GM18858 (cell line): Measurements from ENCODE around the gene SPACA4.

Experiments
- ATAC-seq: cut with Tn5 transposase; IDR thresholded peaks from one replicate; pipeline ENCODE4 v1.9.1; 2021; ENCODE audit not compliant: unreplicated experiment

The SPACA4 gene

DNA sequence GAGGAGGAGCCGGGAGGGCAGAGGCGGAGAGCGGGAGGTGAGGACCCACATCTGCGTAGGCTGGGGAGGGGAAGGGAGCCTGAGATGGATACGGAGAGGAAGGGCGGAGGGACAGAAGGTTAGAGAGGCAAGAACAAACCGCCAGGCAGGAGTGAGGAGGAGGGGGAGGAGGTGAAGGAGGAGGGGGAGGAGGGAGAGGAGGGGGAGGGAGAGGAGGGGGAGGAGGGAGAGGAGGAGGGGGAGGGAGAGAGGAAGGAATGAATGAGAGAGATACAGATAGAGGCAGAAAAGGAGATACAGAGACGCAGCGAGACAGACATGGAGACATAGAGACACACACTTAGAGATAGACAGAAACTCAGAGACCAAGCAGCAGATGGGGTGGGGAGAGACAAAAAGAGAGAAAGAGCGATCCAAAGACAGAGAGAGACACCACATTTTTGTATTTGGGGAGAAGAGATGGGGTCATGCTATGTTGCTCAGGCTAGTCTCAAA is 40.2 kb downstream of the SPACA4 start:
- ATAC-seq, result no peak

DNA sequence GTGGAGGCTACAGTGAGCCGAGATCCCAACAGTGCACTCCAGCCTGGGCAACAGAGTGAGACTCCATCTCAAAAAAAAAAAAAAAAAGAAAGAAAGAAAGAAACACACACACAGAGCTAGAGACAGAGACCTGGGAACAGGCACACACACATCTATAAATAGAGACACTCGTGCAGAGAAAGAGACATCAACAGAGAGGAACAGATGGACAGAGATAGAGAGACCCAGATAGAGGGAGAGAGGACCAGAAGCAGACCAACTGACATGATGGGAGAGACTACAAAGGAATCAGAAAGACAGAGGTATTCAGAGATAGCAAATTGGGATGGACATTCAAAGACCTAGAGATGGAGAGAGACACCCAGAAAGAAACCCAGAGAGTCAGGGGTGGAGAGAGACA is 41.6 kb downstream of the SPACA4 start:
- no peak for ATAC-seq

DNA sequence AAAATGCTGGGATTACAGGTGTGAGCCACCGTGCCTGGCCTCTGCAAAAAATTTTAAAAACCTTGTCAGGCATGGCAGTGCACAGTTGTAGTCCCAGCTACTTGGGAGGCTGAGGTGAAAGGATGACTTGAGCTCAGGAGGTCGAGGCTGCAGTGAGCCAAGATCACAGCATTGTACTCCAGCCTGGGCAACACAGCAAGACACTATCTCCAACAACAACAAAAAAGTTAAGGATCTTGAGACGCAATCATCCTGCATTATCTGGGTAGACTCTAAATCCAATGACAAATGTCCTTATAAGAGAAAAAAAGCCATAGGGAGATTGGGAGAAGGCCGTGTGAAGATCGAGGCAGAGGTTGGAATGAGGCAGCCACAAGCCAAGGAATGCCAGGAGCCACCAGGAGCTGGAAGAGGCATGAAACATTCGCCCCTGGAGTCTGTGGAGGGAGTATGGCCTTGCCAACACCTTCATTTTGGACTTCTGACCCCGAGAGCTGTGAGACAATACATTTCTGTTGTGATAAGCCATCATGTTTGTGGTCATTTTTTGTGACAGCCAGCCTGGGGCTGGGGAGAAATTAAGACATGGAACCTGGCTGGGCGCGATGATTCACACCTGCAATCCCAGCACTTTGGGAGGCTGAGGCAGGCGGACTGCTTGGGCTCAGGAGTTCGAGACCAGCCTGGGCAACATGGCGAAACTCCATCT is 44.6 kb downstream of the SPACA4 start:
- no peak for ATAC-seq

DNA sequence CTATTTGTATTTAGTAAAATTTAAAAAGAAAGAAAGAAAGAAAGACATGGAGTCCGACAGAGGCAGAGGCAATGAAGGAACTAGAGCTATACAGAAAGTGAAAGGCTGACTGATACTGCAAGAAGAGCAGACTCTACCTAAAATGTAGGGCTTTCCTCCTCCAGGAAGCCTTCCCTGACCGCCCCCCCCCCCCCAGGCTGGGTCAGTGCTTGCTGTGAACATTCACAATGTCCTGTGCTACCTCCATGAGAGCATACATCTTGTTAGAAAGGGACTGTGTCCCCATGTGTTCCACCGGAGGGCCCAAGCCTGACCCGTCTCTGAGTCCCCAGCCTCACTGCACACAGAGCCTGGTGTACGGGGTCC is 45.1 kb downstream of the SPACA4 start:
- no peak for ATAC-seq

DNA sequence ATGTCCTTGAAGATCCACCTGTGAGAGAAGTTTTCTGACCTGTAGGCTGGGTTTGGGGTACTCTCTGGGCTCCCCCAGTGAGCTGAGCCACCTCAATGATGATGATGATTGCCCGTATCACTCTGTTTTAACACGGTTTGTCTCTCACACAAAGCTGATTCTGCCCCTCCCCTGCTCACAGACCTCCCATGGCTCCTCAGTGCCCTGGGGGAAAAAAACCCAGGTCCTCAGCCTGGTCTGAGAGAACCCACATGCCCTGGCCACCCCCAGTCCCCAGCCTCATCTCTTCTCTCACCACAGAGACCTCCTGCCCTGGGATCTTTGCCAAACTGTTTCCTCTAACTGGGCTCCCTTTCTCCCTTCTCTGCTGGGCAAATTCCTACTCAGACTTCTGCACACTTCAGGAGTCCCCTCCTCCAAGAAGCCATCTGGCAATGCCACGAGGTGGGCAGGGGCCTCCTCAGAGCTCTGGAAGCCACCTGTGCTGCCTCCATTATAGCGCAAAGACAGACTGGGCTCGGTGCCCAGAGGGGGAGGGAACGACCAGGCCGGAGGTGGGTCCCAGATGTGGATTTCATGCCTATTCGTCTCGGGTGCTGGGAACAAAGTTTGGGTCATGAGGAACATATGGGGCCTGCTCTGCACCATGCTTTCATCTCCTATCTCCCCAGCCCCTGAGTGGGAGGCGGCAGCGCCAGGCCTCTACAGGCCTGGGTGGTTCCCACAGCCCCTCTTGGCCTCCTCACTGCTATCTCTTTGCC is 47.9 kb downstream of the SPACA4 start:
- ATAC-seq, result no peak

DNA sequence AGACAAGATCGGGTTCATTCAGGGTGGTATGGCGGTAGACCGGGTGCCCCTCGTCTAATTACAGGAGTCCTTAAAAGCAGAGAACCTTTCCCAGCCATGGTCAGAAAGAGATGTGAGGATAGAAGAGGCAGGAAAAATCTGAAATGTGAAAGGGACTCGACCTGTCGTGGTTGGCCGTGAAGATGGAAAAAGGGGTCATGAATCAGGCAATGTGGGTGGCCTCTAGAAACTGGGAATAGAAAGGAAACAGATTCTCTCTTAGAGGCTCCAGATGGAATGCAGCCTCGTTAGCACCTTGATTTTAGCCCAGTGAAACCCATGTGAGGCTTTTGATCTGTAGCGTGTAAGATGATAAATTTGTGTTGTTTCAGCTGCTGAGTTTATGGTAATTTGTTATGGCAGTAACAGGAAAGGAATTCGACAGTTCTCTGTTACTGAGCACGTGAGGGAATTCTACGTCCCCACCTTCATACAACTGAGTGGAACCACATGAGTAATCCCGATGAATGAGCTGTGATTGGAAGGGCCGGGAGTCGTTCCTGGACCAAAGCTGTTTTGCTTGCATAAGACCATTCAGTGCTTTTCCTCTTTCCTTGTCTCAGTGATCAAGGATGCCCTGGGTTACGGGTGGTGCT is 50.4 kb downstream of the SPACA4 start:
- no peak for ATAC-seq
